GM19193 (cell line): ENCODE measurements around the gene PRPF39.

Experiments
- POLR2A ChIP-seq: IDR thresholded peaks from 4 replicates; pipeline ENCODE4 v1.6.1; 2011; ENCODE audit not compliant: insufficient read depth, insufficient read length; ENCODE audit errors: extremely low read depth

Gene PRPF39

DNA sequence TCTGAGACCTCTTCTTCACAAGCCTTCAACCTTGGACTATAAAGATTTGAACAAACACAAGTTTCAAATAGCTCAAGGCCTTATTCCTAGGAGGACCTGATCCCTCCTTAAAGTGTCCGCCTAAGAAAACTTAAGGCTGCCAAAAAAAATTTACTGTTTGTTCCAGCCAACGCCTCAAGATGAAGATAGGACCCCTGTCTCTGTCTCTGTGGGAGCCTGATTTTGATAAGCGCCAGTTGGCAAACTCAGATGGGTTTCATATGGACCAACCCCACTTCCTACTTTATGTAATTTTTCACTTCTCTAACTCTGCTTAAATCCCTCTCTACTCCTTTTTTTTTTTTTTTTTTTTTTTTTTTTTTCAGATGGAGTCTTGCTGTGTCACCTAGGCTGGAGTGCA, 39.4 kb downstream of the PRPF39 start:
- no peak for TF ChIP-seq POLR2A

DNA sequence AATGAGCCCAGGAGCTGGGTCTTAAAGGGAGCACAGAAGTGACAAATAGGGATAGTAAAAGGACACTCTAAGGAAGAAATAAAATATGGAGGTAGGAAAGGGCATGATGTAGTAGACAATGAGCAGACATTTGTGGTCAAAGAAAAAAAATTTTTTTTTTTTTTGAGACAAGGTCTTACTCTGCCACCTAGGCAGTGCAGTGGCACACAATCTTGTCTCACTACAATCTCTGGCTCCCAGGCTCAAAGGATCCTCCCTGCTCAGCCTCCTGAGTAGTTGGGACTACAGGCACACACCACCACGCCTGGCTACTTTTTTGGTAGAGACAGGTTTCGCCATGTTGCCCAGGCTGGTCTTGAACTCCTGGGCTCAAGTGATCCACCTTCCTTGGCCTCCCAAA, 41.8 kb downstream of the PRPF39 start:
- no peak for TF ChIP-seq POLR2A

GRCh38 chr14:45128963-45129629, 45.2 kb downstream of the PRPF39 start:
- no peak for TF ChIP-seq POLR2A

GRCh38 chr14:45133683-45134050, 49.8 kb downstream of the PRPF39 start:
- no peak for TF ChIP-seq POLR2A

- TF ChIP-seq POLR2A: peak; percentile 89
Observed at GRCh38 chr14:45134051-45134958, 50.4 kb downstream of the PRPF39 start, which contains the start of gene FKBP3. Gene FKBP3 (minus strand): TSS chr14:45134481. CDS start chr14:45134456, 25 bp downstream.

DNA sequence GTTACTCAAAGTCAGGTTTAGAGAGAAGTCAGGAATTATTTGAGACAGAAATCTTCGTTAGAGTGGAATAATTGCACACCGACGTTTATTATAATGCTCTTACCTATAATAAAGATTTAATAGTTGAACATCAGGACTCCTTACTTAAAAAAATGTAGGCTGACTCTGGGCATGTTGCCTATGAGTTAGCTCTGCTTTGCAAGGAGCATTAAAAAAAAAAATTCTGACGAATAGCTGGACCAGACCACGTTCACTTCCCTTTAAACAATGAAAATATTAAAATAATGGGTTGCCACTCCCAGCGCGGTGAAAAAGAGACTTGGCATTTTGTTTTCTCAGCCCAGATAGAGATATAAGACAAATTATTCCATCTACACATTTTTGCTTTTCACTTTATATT, 51.2 kb downstream of the PRPF39 start:
- TF ChIP-seq POLR2A: no peak

GRCh38 chr14:45135659-45136395, 51.9 kb downstream of the PRPF39 start, which contains the start of gene FANCM:
Gene FANCM (plus strand): TSS chr14:45135930. CDS start chr14:45136032, 102 bp downstream.
- peak; percentile 78 for TF ChIP-seq POLR2A

- TF ChIP-seq POLR2A: no peak
Observed at GRCh38 chr14:45136399-45136798, 52.5 kb downstream of the PRPF39 start.

DNA sequence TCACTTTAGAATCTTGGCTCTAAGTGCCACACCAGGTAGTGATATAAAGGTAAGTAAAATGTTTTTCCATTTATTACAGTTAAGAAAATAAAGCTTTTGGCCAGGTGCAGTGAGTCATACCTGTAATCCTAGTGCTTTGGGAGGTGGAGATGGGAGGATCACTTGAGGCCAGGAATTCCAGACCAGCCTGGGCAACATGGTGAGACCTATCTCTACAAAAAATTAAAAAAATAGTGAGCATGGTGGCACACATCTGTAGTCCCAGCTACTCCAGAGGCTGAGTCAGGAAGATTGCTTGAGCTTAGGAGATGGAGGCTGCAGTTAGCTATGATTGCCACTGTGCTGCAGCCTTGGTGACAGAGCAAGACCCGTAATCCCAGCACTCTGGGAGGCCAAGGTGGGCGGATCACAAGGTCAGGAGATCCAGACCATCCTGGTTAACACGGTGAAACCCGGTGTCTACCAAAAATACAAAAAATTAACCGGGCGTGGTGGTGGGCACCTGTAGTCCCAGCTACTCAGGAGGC, 56.8 kb downstream of the PRPF39 start:
- no peak for TF ChIP-seq POLR2A

- TF ChIP-seq POLR2A: no peak
Observed at GRCh38 chr14:45144658-45145057, 60.7 kb downstream of the PRPF39 start.

GRCh38 chr14:45145214-45145613, 61.3 kb downstream of the PRPF39 start:
- TF ChIP-seq POLR2A: no peak

- TF ChIP-seq POLR2A: no peak
Observed at GRCh38 chr14:45149602-45150001, 65.7 kb downstream of the PRPF39 start.

GRCh38 chr14:45150386-45150890, 66.5 kb downstream of the PRPF39 start:
- TF ChIP-seq POLR2A: no peak

DNA sequence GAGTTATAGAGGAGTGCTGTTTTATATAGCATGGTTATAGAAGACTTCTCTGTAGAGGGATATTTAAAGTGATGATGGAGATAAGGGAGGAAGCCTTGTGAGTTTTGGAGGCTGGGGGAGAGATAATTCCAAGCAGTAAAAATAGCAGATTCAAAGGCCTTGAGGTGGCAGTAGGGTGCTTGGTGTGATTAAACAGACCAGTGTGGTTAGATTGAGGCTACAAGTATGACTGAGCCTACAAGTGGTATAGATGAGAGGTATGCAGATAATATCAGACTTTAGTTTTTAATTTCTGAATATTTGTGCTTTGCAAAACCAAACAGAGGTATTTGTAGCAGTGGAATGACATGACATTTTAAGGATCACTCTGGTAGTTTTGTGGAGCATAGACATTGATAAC, 72.2 kb downstream of the PRPF39 start:
- TF ChIP-seq POLR2A: no peak
